ENCODE data around the gene PROSER2.

DNA sequence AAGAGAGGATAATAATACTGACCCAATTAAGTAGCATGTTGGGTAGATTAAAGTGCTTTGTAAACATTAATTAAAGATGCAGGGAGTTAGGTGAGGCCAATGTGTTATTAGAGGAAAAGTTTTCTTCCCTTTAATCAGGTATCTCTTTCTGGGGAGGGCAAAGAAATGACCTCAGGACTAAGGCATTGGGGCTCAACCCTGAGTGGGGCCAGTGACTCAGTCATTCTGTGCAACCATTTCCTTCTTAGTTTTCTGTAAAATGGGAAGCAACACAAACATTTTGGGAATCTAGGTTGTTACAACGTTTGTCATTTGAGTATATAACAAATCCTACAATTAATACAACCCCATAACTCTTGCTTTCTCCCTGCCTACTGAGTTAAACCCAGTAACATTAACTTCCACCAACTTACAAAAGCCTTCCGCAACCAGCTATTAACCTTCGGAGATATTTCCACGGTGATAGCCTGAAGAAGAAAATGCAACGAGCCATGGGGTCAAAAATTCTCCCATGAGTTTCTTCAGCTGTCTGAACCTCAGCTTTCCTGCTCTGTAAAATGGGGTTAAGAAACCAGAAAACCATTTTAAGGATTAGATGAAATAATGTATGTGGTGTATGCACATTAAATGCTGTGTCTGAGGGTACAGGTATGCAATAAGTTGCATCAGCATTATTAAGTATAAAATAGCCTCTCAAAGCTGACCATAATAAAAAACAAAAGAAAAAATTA is 965 bp upstream of the PROSER2 start:
- TF ChIP-seq EZH2 (IDR thresholded peaks at IDR 0.05; ENCODE audit: insufficient read depth, poor library complexity, severe bottlenecking) (no peak), EZH2phosphoT487 (IDR thresholded peaks at IDR 0.05; ENCODE audit: insufficient read depth, low read depth) (no peak)

Data from GM23248 (cell line).